ENCODE results near the gene SIGLECL1.

Gene SIGLECL1

DNA sequence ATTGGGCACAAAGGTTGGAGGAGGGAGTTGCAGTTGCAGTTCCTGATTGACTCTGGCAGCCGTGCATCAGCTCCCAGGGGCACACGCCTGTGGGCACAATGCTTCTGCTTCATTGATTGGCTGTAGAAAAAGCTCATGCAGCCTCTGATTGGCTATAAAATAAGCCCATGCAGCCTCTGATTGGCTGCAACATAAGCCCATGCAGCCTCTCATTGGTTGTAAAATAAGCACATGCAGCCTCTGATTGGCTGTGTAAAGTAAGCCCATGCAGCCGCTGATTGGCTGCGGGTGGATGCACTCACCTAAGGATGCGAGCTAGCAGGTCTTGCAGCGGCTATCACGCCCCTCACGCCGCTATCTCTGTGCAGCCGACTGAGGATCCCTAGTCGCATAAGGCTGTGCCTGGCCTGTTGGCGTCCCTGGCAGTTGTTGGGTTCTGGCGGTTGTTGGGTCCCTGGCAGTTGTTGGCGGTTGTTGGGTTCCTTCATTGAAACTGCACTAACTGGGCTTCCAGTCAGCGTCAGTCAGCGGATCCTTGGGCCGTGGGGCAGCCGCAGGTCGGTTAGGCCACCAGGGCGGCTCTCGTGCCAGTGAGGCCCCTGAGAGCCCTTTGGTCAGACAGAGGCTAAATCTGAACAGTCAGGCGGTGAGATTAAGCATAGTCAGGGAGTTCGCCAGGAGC is at the start of gene SIGLECL1:
Gene SIGLECL1, plus strand, starts transcription at position 295 of the 682 bp plus-strand sequence. CDS start 12,993 bp downstream, outside the sequence.
- DNase-seq = no peak

DNA sequence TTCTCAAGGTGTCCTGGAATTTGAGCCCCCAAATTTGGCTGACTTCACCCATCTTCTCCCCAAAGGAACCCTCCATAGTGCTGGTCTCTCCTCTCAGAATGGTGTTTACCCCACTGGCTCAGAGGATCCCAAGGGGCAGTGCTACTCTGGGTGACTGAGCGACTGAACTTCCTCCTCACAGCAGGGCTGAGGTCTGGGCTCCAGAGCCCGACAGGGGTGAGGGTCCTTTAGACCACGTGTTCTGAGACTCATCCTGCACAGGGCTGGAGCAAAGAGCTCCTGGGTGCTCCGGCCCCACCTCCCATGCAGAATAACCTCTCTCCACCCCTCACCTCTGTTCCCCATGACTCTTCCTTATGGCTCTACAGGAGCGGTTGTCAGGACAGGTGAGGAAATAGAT is 49.2 kb upstream of the SIGLECL1 start:
- DNase-seq = no peak

- no peak for DNase-seq
Measured at GRCh38 chr19:51203916-51204315, 47.0 kb upstream of the SIGLECL1 start.

GRCh38 chr19:51204321-51204720 is 46.6 kb upstream of the SIGLECL1 start:
- no peak for DNase-seq

DNA sequence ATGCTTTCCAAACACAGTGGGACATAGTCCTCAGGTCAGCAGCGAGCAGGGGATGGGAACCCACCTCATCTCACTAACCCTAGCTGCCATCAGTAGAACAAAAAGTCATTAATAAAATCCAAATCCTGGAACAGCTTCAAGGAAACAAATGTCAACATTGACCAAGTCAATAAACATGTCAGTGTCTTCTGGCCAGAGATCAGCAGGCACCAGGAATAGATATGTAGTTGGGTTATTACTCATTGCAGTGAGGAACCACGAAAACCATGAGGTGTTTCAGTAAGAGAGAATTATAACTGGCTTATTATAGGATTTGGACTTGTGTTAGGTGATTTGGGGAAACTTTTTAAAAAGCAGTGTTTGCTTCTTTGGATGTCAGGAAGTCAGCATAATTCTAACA is 43.1 kb upstream of the SIGLECL1 start:
- no peak for DNase-seq

DNA sequence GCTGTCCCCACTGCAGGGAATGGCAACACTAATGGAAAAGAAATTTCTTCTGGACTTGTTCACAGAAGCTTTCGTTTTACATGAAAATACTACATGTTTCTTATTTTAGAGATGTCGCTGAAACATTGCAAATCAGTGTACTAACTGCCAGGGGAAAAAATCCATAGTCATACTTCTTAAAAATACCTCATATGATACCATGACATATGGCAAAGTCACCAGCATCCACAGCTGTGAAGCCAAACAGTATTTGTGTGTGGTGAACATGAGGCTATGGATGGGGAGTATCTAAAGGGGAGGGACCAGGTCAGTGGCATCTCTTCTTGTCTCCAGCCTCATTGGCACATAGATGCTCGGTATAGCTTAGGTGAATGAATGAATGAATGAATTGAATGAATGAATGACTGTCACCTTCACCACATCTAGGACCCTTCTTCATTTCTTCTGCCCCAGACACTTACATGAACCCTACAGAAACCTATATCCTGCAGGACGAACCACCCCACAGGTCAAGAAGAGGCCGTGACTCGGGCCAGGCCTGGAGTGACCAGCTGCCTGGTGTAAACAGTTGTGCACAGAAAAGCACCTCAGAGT is 40.6 kb upstream of the SIGLECL1 start:
- no peak for DNase-seq

- peak; percentile 81 for DNase-seq
Measured at GRCh38 chr19:51210874-51211361, 40.0 kb upstream of the SIGLECL1 start.

- DNase-seq = no peak
Measured at GRCh38 chr19:51211833-51212232, 39.0 kb upstream of the SIGLECL1 start.

DNA sequence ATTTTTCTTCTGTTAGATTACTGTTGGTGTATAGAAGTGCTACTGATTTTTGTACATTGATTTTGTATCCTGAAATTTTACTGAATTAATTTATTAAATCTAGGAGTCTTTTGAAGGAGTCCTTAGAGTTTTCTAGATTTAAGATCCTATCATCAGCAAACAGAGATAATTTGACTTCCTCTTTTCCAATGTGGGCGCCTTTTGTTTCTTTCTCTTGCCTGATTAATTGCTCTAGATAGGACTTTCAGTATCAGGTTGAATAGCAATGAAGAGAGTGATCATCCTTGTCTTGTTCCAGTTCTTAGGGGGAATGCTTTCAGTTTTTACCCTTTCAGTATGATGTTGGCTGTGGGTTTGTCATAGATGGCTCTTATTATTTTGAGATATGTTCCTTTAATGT is 31.6 kb upstream of the SIGLECL1 start:
- DNase-seq = no peak

- DNase-seq = no peak
Measured at GRCh38 chr19:51219971-51220370, 30.9 kb upstream of the SIGLECL1 start.

- no peak for DNase-seq
Measured at GRCh38 chr19:51220996-51221395, 29.9 kb upstream of the SIGLECL1 start.

- no peak for DNase-seq
Measured at GRCh38 chr19:51224163-51224641, 26.7 kb upstream of the SIGLECL1 start.

DNA sequence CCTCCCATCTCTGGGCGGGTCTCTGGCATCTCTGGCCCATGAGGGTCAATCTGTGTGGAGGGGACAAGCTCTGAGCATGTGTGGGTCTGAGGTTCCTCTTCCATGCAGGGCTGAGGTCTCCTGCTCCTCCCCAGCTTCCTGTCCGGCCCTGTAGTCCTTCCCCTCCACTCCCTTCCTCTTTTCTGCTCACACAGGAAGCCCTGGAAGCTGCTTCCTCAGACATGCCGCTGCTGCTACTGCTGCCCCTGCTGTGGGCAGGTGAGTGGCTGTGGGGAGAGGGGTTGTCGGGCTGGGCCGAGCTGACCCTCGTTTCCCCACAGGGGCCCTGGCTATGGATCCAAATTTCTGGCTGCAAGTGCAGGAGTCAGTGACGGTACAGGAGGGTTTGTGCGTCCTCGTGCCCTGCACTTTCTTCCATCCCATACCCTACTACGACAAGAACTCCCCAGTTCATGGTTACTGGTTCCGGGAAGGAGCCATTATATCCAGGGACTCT is 25.9 kb upstream of the SIGLECL1 start, which contains the start of gene CD33:
Gene CD33, plus strand, starts transcription at position 183 of the 496 bp plus-strand sequence. Its CDS starts 39 bp downstream, at position 222.
- peak; percentile 74 for DNase-seq

DNA sequence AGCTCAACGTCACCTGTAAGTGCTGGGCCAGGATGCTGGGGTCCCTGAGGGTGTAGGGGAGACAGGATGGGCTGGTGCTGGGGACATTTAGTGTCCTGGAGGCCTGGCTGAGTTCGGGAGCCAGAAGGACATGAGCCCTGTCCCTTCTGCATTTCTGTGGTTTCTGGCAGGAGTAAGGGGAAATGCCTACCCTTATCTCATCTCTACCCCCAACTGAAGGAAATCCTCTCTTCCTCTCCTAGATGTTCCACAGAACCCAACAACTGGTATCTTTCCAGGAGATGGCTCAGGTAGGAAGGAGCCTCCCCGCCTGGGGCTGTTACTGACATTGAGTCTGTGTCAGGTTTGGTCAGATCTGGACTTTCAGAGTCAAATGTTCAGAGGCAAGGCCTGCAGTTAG is 24.8 kb upstream of the SIGLECL1 start:
- DNase-seq = no peak

DNA sequence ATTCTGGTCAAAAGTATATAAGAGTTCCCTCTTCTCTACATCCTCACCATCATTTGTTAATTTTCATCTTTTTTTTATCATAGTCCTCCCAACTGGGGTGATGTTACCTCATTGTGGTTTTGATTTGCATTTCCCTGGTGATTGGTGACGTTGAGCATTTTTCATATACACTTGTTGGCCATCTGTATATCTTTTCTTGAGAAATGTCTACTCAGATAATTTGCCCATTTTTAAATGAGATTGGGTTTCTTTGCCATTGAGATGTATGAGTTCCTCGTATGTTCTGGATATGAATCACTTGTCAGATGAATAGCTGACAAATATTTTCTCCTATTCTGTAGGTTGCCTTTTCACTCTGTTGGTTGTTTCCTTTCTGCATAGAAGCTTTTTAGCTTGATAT is 23.6 kb upstream of the SIGLECL1 start:
- no peak for DNase-seq

DNA sequence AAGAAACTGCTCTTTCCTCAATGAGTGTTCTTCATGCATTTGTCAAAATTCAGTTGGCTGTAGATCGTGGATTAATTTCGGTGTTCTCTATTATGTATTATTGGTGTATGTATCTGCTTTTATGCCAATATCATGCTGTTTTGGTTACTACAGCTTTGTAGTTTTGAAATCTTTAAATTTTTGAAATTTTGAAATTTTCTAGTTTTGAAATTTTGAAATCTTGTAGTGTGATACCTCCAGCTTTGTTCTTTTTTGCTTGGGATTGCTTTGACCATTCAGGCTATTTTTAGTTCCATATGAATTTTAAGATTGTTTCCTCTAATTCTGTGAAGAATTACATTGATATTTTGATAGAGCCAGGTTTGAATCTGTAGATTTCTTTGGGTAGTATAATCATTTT is 22.9 kb upstream of the SIGLECL1 start:
- DNase-seq = no peak

GRCh38 chr19:51240866-51241265 is 10.0 kb upstream of the SIGLECL1 start:
- no peak for DNase-seq

DNA sequence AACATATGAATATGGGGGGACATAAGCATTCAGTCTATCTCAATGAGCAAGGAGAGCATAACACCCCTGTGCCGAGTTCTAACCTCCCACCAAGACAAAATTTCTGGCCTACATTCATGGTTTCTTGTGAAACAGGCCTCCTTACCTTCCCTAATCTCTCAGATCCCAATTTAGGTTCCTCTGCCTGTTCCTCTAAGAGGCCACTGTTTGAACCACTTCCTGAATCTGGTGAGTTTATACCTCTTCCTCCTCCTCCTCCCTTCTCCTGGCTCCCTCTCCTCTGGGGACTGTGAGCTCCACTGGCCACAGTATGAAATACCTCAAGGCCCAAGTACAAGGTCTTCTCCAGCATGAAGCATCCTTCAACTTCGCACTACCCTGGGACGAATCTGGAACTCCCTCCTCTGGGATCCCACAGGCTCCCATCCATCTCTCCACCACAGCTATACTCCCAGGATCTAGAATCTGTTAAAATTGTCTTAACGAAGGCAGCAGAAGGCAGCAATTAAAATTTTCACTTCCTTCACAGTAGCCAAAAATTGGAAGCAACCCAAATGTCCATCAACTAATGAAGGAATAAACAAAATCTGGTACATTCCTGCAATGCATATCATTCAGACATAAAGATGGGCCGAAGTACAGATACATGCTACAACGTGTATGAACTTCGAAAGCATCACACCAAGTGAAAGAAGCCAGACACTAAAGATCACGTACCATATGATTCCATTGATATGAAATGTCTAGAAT is 7.8 kb upstream of the SIGLECL1 start:
- no peak for DNase-seq

GRCh38 chr19:51246164-51246552 is 4.7 kb upstream of the SIGLECL1 start:
- DNase-seq = no peak

- DNase-seq = no peak
Measured at GRCh38 chr19:51247972-51248590, 2.8 kb upstream of the SIGLECL1 start.

- no peak for DNase-seq
Measured at GRCh38 chr19:51251468-51251820, 564 bp downstream of the SIGLECL1 start.

- no peak for DNase-seq
Measured at GRCh38 chr19:51252306-51253079, 1.6 kb downstream of the SIGLECL1 start.

Measured in RPMI8226 (cell line).